ENCODE results near the gene DVL2. TPM values are rescaled to one million over a fixed set of nuclear protein-coding genes. Genes with fewer than 3 reads are reported as not detected.
"Not testable (repeated sequence)": the region's sequence is repeated elsewhere in the genome, so short reads cannot be mapped to it uniquely, and the experiment has no call there.

The DVL2 gene
- total and polyA plus RNA-seq, 2 experiments from 2014 or later, result 19.5 to 41.2 TPM

- H3K4me3 ChIP-seq, result no peak overlapping the region
- H3K27ac ChIP-seq, result no peak overlapping the region
- no peak overlapping the region for H3K4me2 ChIP-seq (ENCODE audit: unreplicated experiment)
- no peaks in the 10 kb centered on the region for H3K9me2 ChIP-seq (ENCODE audit: insufficient read depth)
- TF ChIP-seq EZH2phosphoT487 (IDR thresholded peaks at IDR 0.05; ENCODE audit: insufficient read depth, low read depth) (no peak), EZH2 (IDR thresholded peaks at IDR 0.05; ENCODE audit: insufficient read depth, poor library complexity, severe bottlenecking) (no peak)
- H3K9me3 ChIP-seq (ENCODE audit: low read depth), result no peaks in the 10 kb centered on the region
- H3K27me3 ChIP-seq (replicated peaks; ENCODE audit: insufficient read depth), result no peaks in the 10 kb centered on the region
- no peak overlapping the region for H3K9ac ChIP-seq
- WGBS, 2 experiments (ENCODE audit: low coverage in 1 of 2, low lambda C conversion rate in 2 of 2, missing lambda C conversion rate in 2 of 2), result 62 to 65% methylated on average over 7 of the region's 7 CpGs
- DNase-seq, result peak; percentile 34
- no peak overlapping the region for H2AFZ ChIP-seq
- no peaks in the 10 kb centered on the region for H4K20me1 ChIP-seq (ENCODE audit: insufficient read depth)
- H3K4me1 ChIP-seq (ENCODE audit: insufficient read depth), result no peaks in the 10 kb centered on the region
- no peaks in the 10 kb centered on the region; the same call in 1 of the 2 replicates for H3K36me3 ChIP-seq (ENCODE audit: low read depth)
- no peaks in the 10 kb centered on the region for H3F3A ChIP-seq (ENCODE audit: insufficient read depth)
- in situ Hi-C loops (cut with MboI), result no loop called here
- no peaks in the 10 kb centered on the region for H3K79me2 ChIP-seq (ENCODE audit: insufficient read depth)
Measured at GRCh38 chr17:7186241-7186640, 48.1 kb downstream of the DVL2 start.

GRCh38 chr17:7184647-7185046 is 49.7 kb downstream of the DVL2 start:
- Histone ChIP-seq H3K4me2 (ENCODE audit: unreplicated experiment) (no peak overlapping the region), H3K9me3 (ENCODE audit: low read depth) (no peaks in the 10 kb centered on the region), H3F3A (ENCODE audit: insufficient read depth) (no peaks in the 10 kb centered on the region), H3K27me3 (replicated peaks; ENCODE audit: insufficient read depth) (no peaks in the 10 kb centered on the region), H4K20me1 (ENCODE audit: insufficient read depth) (no peaks in the 10 kb centered on the region), H2AFZ (no peak overlapping the region), H3K9me2 (ENCODE audit: insufficient read depth) (no peaks in the 10 kb centered on the region), H3K36me3 (ENCODE audit: low read depth) (no peaks in the 10 kb centered on the region), H3K79me2 (ENCODE audit: insufficient read depth) (no peaks in the 10 kb centered on the region), H3K4me3 (no peak overlapping the region), H3K27ac (no peak overlapping the region), H3K9ac (no peak overlapping the region), H3K4me1 (ENCODE audit: insufficient read depth) (no peaks in the 10 kb centered on the region)
- in situ Hi-C loops (cut with MboI), result no loop called here
- no peak for DNase-seq
- WGBS, 2 experiments (ENCODE audit: low coverage in 1 of 2, low lambda C conversion rate in 2 of 2, missing lambda C conversion rate in 2 of 2), result 81 to 84% methylated on average over 6 of the region's 6 CpGs
- TF ChIP-seq EZH2phosphoT487 (IDR thresholded peaks at IDR 0.05; ENCODE audit: insufficient read depth, low read depth) (no peak), EZH2 (IDR thresholded peaks at IDR 0.05; ENCODE audit: insufficient read depth, poor library complexity, severe bottlenecking) (no peak)

GRCh38 chr17:7184091-7184488 is 50.2 kb downstream of the DVL2 start:
- Histone ChIP-seq H3K27me3 (replicated peaks; ENCODE audit: insufficient read depth) (no peaks in the 10 kb centered on the region), H3K4me2 (ENCODE audit: unreplicated experiment) (no peak overlapping the region), H3K4me1 (ENCODE audit: insufficient read depth) (no peaks in the 10 kb centered on the region), H3K36me3 (ENCODE audit: low read depth) (no peaks in the 10 kb centered on the region), H3K9ac (no peak overlapping the region), H3K27ac (no peak overlapping the region), H3K4me3 (no peak overlapping the region), H4K20me1 (ENCODE audit: insufficient read depth) (no peaks in the 10 kb centered on the region), H2AFZ (no peak overlapping the region), H3F3A (ENCODE audit: insufficient read depth) (no peaks in the 10 kb centered on the region), H3K9me2 (ENCODE audit: insufficient read depth) (no peaks in the 10 kb centered on the region), H3K79me2 (ENCODE audit: insufficient read depth) (no peaks in the 10 kb centered on the region), H3K9me3 (ENCODE audit: low read depth) (no peaks in the 10 kb centered on the region)
- no peak for DNase-seq
- in situ Hi-C loops (cut with MboI), result no loop called here
- WGBS, 2 experiments (ENCODE audit: low coverage in 1 of 2, low lambda C conversion rate in 2 of 2, missing lambda C conversion rate in 2 of 2), result 79% methylated on average over 14 of the region's 14 CpGs
- TF ChIP-seq EZH2 (IDR thresholded peaks at IDR 0.05; ENCODE audit: insufficient read depth, poor library complexity, severe bottlenecking) (no peak), EZH2phosphoT487 (IDR thresholded peaks at IDR 0.05; ENCODE audit: insufficient read depth, low read depth) (no peak)

GRCh38 chr17:7183433-7184090 is 50.8 kb downstream of the DVL2 start:
- no peaks in the 10 kb centered on the region for H3K9me3 ChIP-seq (ENCODE audit: low read depth)
- no peak overlapping the region for H3K4me2 ChIP-seq (ENCODE audit: unreplicated experiment)
- H3K36me3 ChIP-seq (ENCODE audit: low read depth), result no peaks in the 10 kb centered on the region
- no peaks in the 10 kb centered on the region for H3K79me2 ChIP-seq (ENCODE audit: insufficient read depth)
- DNase-seq, result peak; percentile 32
- no peaks in the 10 kb centered on the region for H3K9me2 ChIP-seq (ENCODE audit: insufficient read depth)
- H2AFZ ChIP-seq, result no peak overlapping the region
- 84 to 85% methylated on average over 7 of the region's 7 CpGs for WGBS, 2 experiments (ENCODE audit: low coverage in 1 of 2, low lambda C conversion rate in 2 of 2, missing lambda C conversion rate in 2 of 2)
- in situ Hi-C loops (cut with MboI), result no loop called here
- no peak for TF ChIP-seq EZH2phosphoT487 (IDR thresholded peaks at IDR 0.05; ENCODE audit: insufficient read depth, low read depth)
- no peak for TF ChIP-seq EZH2 (IDR thresholded peaks at IDR 0.05; ENCODE audit: insufficient read depth, poor library complexity, severe bottlenecking)
- no peaks in the 10 kb centered on the region for H3K4me1 ChIP-seq (ENCODE audit: insufficient read depth)
- no peak overlapping the region for H3K27ac ChIP-seq
- no peaks in the 10 kb centered on the region for H3K27me3 ChIP-seq (replicated peaks; ENCODE audit: insufficient read depth)
- H4K20me1 ChIP-seq (ENCODE audit: insufficient read depth), result no peaks in the 10 kb centered on the region
- H3K9ac ChIP-seq, result no peak overlapping the region
- no peak overlapping the region for H3K4me3 ChIP-seq
- no peaks in the 10 kb centered on the region for H3F3A ChIP-seq (ENCODE audit: insufficient read depth)

GRCh38 chr17:7182101-7182500 is 52.2 kb downstream of the DVL2 start:
- H3K27me3 ChIP-seq (replicated peaks; ENCODE audit: insufficient read depth); H3F3A ChIP-seq (ENCODE audit: insufficient read depth); H3K4me3 ChIP-seq; H3K9me2 ChIP-seq (ENCODE audit: insufficient read depth); H3K36me3 ChIP-seq (ENCODE audit: low read depth); H3K79me2 ChIP-seq (ENCODE audit: insufficient read depth); H2AFZ ChIP-seq; DNase-seq; H3K4me2 ChIP-seq (ENCODE audit: unreplicated experiment); H4K20me1 ChIP-seq (ENCODE audit: insufficient read depth); in situ Hi-C loops (cut with MboI); H3K4me1 ChIP-seq (ENCODE audit: insufficient read depth); H3K9ac ChIP-seq; H3K9me3 ChIP-seq (ENCODE audit: low read depth); H3K27ac ChIP-seq: not testable (repeated sequence)
- WGBS, 2 experiments (ENCODE audit: low coverage in 1 of 2, low lambda C conversion rate in 2 of 2, missing lambda C conversion rate in 2 of 2), result 87 to 90% methylated on average over 2 of the region's 2 CpGs

Data from GM23248 (cell line).